MM.1S (cell line): ENCODE data around the gene HOXD8.

Experiments used
- EZH2 ChIP-seq: fragments of 300-600 bp; sonication (generic); optimal IDR thresholded peaks from 2 replicates; pipeline ENCODE3; 2017; ENCODE audit warnings: low read depth, mild to moderate bottlenecking, antibody characterized with exemption, low read length, mixed read lengths
- EZH2phosphoT487 ChIP-seq: fragments of 300-600 bp; sonication (generic); IDR thresholded peaks from 2 replicates; pipeline ENCODE4 v1.6.1; 2018; ENCODE audit warnings: antibody characterized with exemption, low read length
- TF ChIP-seq, protein P1 (sequence below): fragments of 300-600 bp; sonication (generic); IDR thresholded peaks from 2 replicates; pipeline ENCODE4 v1.5.1; 2016; ENCODE audit warnings: antibody characterized with exemption, low read length, mixed read lengths

DNA sequence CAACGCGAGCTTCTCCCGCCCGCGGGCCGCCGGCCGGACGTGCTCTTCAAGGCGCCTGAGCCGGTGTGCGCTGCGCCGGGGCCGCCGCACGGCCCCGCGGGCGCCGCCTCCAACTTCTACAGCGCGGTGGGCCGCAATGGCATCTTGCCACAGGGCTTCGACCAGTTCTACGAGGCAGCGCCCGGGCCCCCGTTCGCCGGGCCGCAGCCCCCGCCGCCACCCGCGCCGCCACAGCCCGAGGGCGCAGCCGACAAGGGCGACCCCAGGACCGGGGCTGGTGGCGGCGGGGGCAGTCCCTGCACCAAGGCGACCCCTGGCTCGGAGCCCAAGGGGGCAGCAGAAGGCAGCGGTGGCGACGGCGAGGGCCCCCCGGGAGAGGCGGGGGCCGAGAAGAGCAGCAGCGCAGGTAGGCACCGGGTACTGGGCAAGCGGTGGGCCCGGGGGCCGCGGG lies 21.7 kb upstream of the HOXD8 start:
- TF ChIP-seq, protein P1, sequence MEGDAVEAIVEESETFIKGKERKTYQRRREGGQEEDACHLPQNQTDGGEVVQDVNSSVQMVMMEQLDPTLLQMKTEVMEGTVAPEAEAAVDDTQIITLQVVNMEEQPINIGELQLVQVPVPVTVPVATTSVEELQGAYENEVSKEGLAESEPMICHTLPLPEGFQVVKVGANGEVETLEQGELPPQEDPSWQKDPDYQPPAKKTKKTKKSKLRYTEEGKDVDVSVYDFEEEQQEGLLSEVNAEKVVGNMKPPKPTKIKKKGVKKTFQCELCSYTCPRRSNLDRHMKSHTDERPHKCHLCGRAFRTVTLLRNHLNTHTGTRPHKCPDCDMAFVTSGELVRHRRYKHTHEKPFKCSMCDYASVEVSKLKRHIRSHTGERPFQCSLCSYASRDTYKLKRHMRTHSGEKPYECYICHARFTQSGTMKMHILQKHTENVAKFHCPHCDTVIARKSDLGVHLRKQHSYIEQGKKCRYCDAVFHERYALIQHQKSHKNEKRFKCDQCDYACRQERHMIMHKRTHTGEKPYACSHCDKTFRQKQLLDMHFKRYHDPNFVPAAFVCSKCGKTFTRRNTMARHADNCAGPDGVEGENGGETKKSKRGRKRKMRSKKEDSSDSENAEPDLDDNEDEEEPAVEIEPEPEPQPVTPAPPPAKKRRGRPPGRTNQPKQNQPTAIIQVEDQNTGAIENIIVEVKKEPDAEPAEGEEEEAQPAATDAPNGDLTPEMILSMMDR: no peak
- TF ChIP-seq EZH2: no peak
- TF ChIP-seq EZH2phosphoT487: no peak
